Trophoblast cell (in vitro differentiated cells and primary cell): ENCODE results near the gene TBC1D16.

Source experiments
- DNase-seq, 2 donors: peaks; one replicate each; pipeline ENCODE4 v3.0.0-alpha.2; 2016
- H2AFZ ChIP-seq: 2 replicates; pipeline ENCODE4 v1.6.1; 2013; ENCODE audit warnings: low read length, moderate library complexity, mild to moderate bottlenecking; ENCODE audit not compliant: insufficient read depth, poor library complexity
- H2AK5ac ChIP-seq: 2 replicates; pipeline ENCODE4 v1.6.1; 2013; ENCODE audit warnings: mild to moderate bottlenecking, low read length
- H2BK120ac ChIP-seq: 2 replicates; pipeline ENCODE4 v1.6.1; 2013; ENCODE audit warnings: low read length, mild to moderate bottlenecking, moderate library complexity; ENCODE audit not compliant: insufficient read depth, poor library complexity
- H2BK12ac ChIP-seq: 2 replicates; pipeline ENCODE4 v1.6.1; 2013; ENCODE audit warnings: mild to moderate bottlenecking, low read length, moderate library complexity
- H2BK5ac ChIP-seq: 2 replicates; pipeline ENCODE4 v1.6.1; 2013; ENCODE audit warnings: low read length, low read depth, moderate library complexity, mild to moderate bottlenecking; ENCODE audit not compliant: poor library complexity
- H3K14ac ChIP-seq: 2 replicates; pipeline ENCODE4 v1.6.1; 2013; ENCODE audit warnings: mild to moderate bottlenecking, low read length
- H3K18ac ChIP-seq: 2 replicates; pipeline ENCODE4 v1.6.1; 2013; ENCODE audit warnings: mild to moderate bottlenecking, low read length
- H3K23ac ChIP-seq: 2 replicates; pipeline ENCODE4 v1.6.1; 2013; ENCODE audit warnings: low read length
- H3K27ac ChIP-seq: 2 replicates; pipeline ENCODE4 v1.5.1; 2013; ENCODE audit warnings: low read depth, mild to moderate bottlenecking, inconsistent platforms, low read length, moderate library complexity
- H3K27me3 ChIP-seq: 2 replicates; pipeline ENCODE4 v1.6.1; 2013; ENCODE audit warnings: inconsistent platforms, mild to moderate bottlenecking, low read length, moderate library complexity; ENCODE audit not compliant: insufficient read depth
- H3K36me3 ChIP-seq, 2 experiments: 1 replicate in 1 of 2; 2 replicates in 1 of 2; pipeline ENCODE4 v1.6.1; 2013; ENCODE audit warnings: low read length in 2 of 2, mild to moderate bottlenecking in 2 of 2, moderate library complexity in 1 of 2; ENCODE audit not compliant: insufficient read depth in 2 of 2, control insufficient read depth in 1 of 2
- H3K4ac ChIP-seq: 2 replicates; pipeline ENCODE4 v1.6.1; 2013; ENCODE audit warnings: low read depth, mild to moderate bottlenecking, low read length, moderate library complexity
- H3K4me1 ChIP-seq, 2 experiments: 1 replicate in 1 of 2; 2 replicates in 1 of 2; pipeline ENCODE4 v1.6.1; 2013; ENCODE audit warnings: low read length in 2 of 2, mild to moderate bottlenecking in 2 of 2, moderate library complexity in 1 of 2; ENCODE audit not compliant: insufficient read depth in 2 of 2, control insufficient read depth in 1 of 2
- H3K4me2 ChIP-seq: 2 replicates; pipeline ENCODE4 v1.6.1; 2013; ENCODE audit warnings: inconsistent platforms, mild to moderate bottlenecking, low read length, moderate library complexity
- H3K4me3 ChIP-seq: 2 replicates; pipeline ENCODE4 v1.5.1; 2013; ENCODE audit warnings: mild to moderate bottlenecking, low read depth, low read length, inconsistent platforms
- H3K79me1 ChIP-seq: one replicate; pipeline ENCODE4 v1.6.1; 2013; ENCODE audit warnings: low read length
- H3K79me2 ChIP-seq: 2 replicates; pipeline ENCODE4 v1.6.1; 2013; ENCODE audit warnings: low read length, mild to moderate bottlenecking; ENCODE audit not compliant: control insufficient read depth, insufficient read depth, poor library complexity
- H3K9ac ChIP-seq: 2 replicates; pipeline ENCODE4 v1.6.1; 2013; ENCODE audit warnings: mild to moderate bottlenecking, low read length
- H3K9me3 ChIP-seq: 2 replicates; pipeline ENCODE4 v1.6.1; 2013; ENCODE audit warnings: low read depth, mild to moderate bottlenecking, control low read depth, inconsistent platforms, low read length; ENCODE audit not compliant: insufficient read depth
- H4K12ac ChIP-seq: 2 replicates; pipeline ENCODE4 v1.6.1; 2013; ENCODE audit warnings: low read depth, mild to moderate bottlenecking, low read length, moderate library complexity
- H4K8ac ChIP-seq: 2 replicates; pipeline ENCODE4 v1.6.1; 2013; ENCODE audit warnings: low read depth, mild to moderate bottlenecking, low read length, moderate library complexity
- H4K91ac ChIP-seq: one replicate; pipeline ENCODE4 v1.6.1; 2013; ENCODE audit warnings: low read depth, mild to moderate bottlenecking, low read length, moderate library complexity
- WGBS: extraction: QIAGEN DNeasy Blood & Tissue Kit; methylation state at CpG from one replicate; pipeline ENCODE4 v1.1.7; 2013; ENCODE audit warnings: missing lambda C conversion rate; ENCODE audit not compliant: insufficient read length, insufficient coverage; ENCODE audit errors: extremely low coverage; 5-methylcytosine and 5-hydroxymethylcytosine counted together

The TBC1D16 gene

GRCh38 chr17:79913896-79914812 is 121.5 kb downstream of the TBC1D16 start:
- no peaks in the 10 kb centered on the region for H3K27me3 ChIP-seq
- H2BK120ac ChIP-seq: no peak overlapping the region
- WGBS: no CpG with 5 or more reads among the region's 20 CpGs
- H3K79me1 ChIP-seq: no peaks in the 10 kb centered on the region
- no peak overlapping the region for H4K8ac ChIP-seq
- no peak overlapping the region for H3K14ac ChIP-seq
- H4K12ac ChIP-seq: no peak overlapping the region
- no peak overlapping the region for H4K91ac ChIP-seq
- H3K79me2 ChIP-seq: no peaks in the 10 kb centered on the region
- H3K4me1 ChIP-seq: peaks cover 5 to 6% of the 10 kb centered on the region in 2 experiments
- H3K4me2 ChIP-seq: no peak overlapping the region
- no peak overlapping the region for H3K18ac ChIP-seq
- H3K36me3 ChIP-seq: no peaks in the 10 kb centered on the region
- H3K4ac ChIP-seq: no peak overlapping the region
- H2BK12ac ChIP-seq: no peak overlapping the region
- no peak for DNase-seq
- no peak overlapping the region for H2AFZ ChIP-seq
- H3K9ac ChIP-seq: no peak overlapping the region
- H3K9me3 ChIP-seq: peaks cover 4% of the 10 kb centered on the region
- no peak overlapping the region for H2AK5ac ChIP-seq
- H3K23ac ChIP-seq: no peak overlapping the region
- no peak overlapping the region for H3K27ac ChIP-seq
- H2BK5ac ChIP-seq: no peak overlapping the region
- H3K4me3 ChIP-seq: no peak overlapping the region

GRCh38 chr17:79913451-79913850 is 122.2 kb downstream of the TBC1D16 start:
- WGBS: no CpG with 5 or more reads among the region's 9 CpGs
- no peak overlapping the region for H4K12ac ChIP-seq

GRCh38 chr17:79912552-79913330 is 122.9 kb downstream of the TBC1D16 start:
- H3K18ac ChIP-seq: no peak overlapping the region
- H3K27me3 ChIP-seq: no peaks in the 10 kb centered on the region
- H3K23ac ChIP-seq: no peak overlapping the region
- no peak overlapping the region for H2BK5ac ChIP-seq
- H2AK5ac ChIP-seq: no peak overlapping the region
- H4K91ac ChIP-seq: no peak overlapping the region
- H3K14ac ChIP-seq: no peak overlapping the region
- H2BK120ac ChIP-seq: no peak overlapping the region
- no peak overlapping the region for H3K4me3 ChIP-seq
- peaks cover 4% of the 10 kb centered on the region for H3K9me3 ChIP-seq
- H3K79me1 ChIP-seq: no peaks in the 10 kb centered on the region
- no peaks in the 10 kb centered on the region for H3K36me3 ChIP-seq
- H3K27ac ChIP-seq: no peak overlapping the region
- H4K12ac ChIP-seq: no peak overlapping the region
- H2BK12ac ChIP-seq: no peak overlapping the region
- no CpG with 5 or more reads among the region's 14 CpGs for WGBS
- DNase-seq: no peak
- no peak overlapping the region for H3K4me2 ChIP-seq
- no peak overlapping the region for H3K4ac ChIP-seq
- peaks cover 5 to 6% of the 10 kb centered on the region in 2 experiments for H3K4me1 ChIP-seq
- no peaks in the 10 kb centered on the region for H3K79me2 ChIP-seq
- no peak overlapping the region for H2AFZ ChIP-seq
- no peak overlapping the region for H3K9ac ChIP-seq
- no peak overlapping the region for H4K8ac ChIP-seq

More at GRCh38 chr17:79913451-79913850, 122.2 kb downstream of the TBC1D16 start:
- Histone ChIP-seq H3K23ac (no peak overlapping the region), H3K4me3 (no peak overlapping the region), H4K8ac (no peak overlapping the region), H2BK120ac (no peak overlapping the region), H2BK12ac (no peak overlapping the region), H3K27ac (no peak overlapping the region), H3K9ac (no peak overlapping the region), H3K4ac (no peak overlapping the region), H3K18ac (no peak overlapping the region), H3K9me3 (peaks cover 4% of the 10 kb centered on the region), H3K14ac (no peak overlapping the region), H3K27me3 (no peaks in the 10 kb centered on the region), H4K91ac (no peak overlapping the region), H3K4me1 (peaks cover 5 to 6% of the 10 kb centered on the region in 2 experiments), H3K4me2 (no peak overlapping the region), H2AFZ (no peak overlapping the region), H2BK5ac (no peak overlapping the region), H3K79me2 (no peaks in the 10 kb centered on the region), H3K36me3 (no peaks in the 10 kb centered on the region), H2AK5ac (no peak overlapping the region), H3K79me1 (no peaks in the 10 kb centered on the region)
- no peak for DNase-seq

GRCh38 chr17:79911430-79912399 is 124.0 kb downstream of the TBC1D16 start:
- H3K23ac ChIP-seq: no peak overlapping the region
- H3K27me3 ChIP-seq: no peaks in the 10 kb centered on the region
- no peaks in the 10 kb centered on the region for H3K36me3 ChIP-seq
- H2BK120ac ChIP-seq: no peak overlapping the region
- no CpG with 5 or more reads among the region's 20 CpGs for WGBS
- H3K4me3 ChIP-seq: no peak overlapping the region
- H3K9me3 ChIP-seq: peaks cover 2% of the 10 kb centered on the region
- H2AFZ ChIP-seq: no peak overlapping the region
- no peak overlapping the region for H3K27ac ChIP-seq
- no peak overlapping the region for H3K4ac ChIP-seq
- H2BK5ac ChIP-seq: no peak overlapping the region
- H3K9ac ChIP-seq: no peak overlapping the region
- DNase-seq: peak; percentile 61 to 69
- H3K14ac ChIP-seq: no peak overlapping the region
- H3K4me2 ChIP-seq: no peak overlapping the region
- H2AK5ac ChIP-seq: no peak overlapping the region
- H2BK12ac ChIP-seq: no peak overlapping the region
- H4K8ac ChIP-seq: no peak overlapping the region
- H3K18ac ChIP-seq: no peak overlapping the region
- H4K91ac ChIP-seq: no peak overlapping the region
- H3K4me1 ChIP-seq: peaks cover 5 to 6% of the 10 kb centered on the region in 2 experiments
- H4K12ac ChIP-seq: no peak overlapping the region
- H3K79me1 ChIP-seq: no peaks in the 10 kb centered on the region
- no peaks in the 10 kb centered on the region for H3K79me2 ChIP-seq
